ENCODE data around the gene IL1RAPL2.

DNA sequence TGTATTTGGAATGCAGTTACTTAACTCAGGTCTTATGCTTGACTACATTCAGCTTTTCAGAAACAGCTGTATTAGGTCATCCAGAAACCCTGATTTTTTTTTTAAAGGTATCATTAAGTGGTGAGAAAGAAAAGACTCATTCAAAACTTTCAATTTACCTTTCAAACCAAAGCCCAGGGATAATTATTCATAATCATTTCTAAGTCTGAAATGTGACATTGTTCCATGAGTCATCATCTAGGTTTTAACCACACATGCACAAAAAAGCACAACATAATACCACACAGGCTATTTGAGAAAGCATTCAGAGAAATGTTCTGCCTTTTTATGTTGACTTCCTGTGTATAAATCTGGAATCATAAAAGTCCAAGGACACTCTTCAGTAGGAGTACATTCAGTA lies 288.2 kb downstream of the IL1RAPL2 start:
- no peak for TF ChIP-seq SP1 (IDR thresholded peaks at IDR 0.05; ENCODE audit: low read depth, low read length)
- no peak for TF ChIP-seq KDM1A (IDR thresholded peaks at IDR 0.05; ENCODE audit: borderline replicate concordance, low read length)
- TF ChIP-seq TEAD4 (IDR thresholded peaks at IDR 0.05; ENCODE audit: low read depth, low read length) = no peak

All from H1 (cell line).